GM04503 (cell line): ENCODE data around the gene AFAP1L2.
"Not testable (repeated sequence)": the region's sequence is repeated elsewhere in the genome, so short reads cannot be mapped to it uniquely, and the experiment has no call there.

Experiments
- DNase-seq: peaks from one replicate; pipeline ENCODE4 v3.0.0-alpha.2; 2012; ENCODE audit warnings: low read depth

The AFAP1L2 gene

GRCh38 chr10:114336823-114337509 lies 67.3 kb downstream of the AFAP1L2 start:
- no peak for DNase-seq

DNA sequence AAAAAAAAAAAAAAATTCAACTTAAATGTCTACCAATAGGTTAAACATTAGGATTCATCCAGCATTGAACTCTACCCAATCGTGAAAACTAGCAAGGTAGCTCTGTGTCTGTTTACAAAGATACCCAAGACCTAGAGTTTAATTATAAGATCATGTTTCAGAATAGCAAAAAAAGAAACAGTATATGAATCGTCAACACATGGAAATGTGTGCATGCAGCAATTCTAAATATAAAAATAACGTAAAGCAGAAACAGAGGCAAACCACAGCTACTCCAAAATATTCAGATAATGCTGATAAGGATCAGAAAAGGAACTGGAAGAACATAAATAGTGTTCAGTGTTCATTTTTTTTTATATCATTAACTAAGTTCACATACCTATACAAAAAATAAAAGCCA lies 68.7 kb downstream of the AFAP1L2 start:
- no peak for DNase-seq

DNA sequence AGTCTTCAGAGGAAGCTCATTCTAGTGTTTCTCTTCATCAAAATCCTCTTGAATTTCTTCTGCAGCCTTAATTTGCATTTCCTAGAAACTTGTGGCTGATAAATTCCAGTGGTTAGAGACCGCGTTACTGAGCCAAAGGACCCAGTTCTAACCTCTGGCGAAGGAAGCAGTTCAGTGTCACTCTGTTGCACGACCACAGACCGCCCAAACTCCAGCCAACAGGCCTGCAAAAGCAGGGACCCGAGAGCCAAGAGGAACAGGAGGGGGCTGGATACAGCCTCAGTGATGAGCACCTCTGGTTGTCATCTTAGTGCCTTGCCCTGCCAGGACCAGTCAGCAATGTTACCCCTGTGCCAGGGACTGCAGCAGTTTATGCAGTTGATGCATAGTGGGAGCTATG lies 70.0 kb downstream of the AFAP1L2 start:
- DNase-seq, result no peak

DNA sequence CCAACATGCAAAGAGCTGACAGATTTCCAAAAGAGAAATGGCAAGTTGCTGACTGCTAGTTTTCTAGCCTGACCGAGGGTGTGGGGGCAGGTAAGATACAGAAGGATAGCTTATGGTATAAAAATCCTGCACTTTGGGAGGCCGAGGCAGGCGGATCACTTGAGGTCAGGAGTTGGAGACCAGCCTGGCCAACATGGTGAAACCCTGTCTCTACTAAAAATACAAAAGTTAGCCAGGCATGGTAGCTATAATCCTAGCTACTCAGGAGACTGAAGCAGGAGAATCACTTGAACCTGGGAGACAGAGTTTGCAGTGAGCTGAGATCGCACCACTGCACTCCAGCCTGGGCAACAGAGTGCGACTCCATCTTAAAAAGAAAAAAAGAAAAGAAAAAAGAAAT lies 70.9 kb downstream of the AFAP1L2 start:
- not testable (repeated sequence) for DNase-seq

DNA sequence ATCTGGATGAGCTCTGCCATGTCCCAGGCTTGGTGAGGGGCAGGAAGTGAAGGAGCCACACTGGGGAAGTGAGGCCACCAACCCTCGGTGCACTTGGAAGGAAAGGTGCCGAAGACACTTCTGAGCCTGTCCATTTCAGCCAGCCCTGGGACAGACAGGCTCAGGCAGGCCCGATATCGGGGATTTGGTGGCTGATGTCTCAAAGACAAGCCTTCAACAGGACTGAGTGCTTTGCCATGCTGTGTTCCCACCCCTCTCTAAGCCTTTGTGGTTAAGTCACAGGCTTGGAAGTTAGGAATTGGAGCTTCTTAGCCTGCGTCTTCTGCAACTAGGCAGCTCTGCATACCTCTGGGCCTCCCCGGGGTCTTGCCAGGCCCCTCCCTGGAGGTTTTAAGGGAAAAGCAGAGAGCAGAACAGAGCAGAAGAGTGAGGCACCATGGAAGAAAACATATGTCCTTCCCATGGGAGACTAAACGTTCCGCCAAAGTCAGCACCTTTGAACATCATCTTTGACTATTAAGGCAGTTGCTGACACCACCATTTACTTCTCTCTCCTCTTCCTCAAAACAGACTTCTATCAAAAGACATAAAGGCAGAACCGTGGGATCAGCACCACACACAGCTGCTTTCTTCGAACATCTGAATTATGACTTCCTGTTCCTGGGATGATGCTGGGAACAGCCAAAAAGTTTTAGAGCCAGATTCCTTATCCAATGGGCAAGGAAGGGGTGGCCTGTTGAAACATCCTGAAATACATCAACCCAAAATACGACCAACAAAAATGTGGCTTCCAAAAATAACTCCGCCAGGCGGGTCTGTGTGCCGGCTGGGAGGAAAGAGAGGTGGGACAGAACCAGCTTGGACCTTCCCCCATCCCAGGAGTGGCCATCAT lies 71.8 kb downstream of the AFAP1L2 start:
- no peak for DNase-seq

DNA sequence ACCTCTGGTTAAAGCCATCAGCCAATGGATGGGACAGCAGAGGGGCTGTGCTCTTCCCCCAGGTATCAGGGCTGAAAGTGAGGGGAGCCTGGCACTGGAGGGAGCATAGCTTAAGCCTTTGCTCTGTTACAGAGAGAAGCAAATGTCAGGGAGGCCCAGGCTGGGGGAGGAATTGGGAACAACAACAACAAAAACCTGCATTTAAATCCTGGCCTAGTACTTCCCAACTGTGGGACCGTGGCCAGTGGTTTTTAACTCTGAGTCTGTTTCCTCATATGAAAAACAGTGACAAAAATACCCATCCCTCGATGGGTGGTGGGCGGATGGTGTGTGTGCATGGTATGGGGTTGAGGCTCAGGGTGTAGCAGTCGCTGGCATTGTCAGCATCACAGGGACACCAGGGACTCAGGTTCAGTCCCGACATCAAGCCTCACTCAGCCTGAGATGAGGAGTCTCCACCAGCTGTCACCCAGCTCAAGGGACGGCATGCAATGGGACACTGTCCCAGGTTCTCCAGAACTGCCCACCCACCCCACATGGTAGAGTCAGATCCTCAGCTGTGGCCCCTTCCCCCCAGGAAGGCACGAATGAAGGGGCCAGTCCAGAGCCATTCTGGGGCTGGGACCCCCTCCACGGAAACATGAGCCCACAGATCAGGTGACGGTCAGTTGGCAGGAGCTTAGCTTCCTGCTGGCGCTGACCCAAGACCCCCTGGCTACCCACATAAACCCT lies 74.5 kb downstream of the AFAP1L2 start:
- DNase-seq, result no peak

DNA sequence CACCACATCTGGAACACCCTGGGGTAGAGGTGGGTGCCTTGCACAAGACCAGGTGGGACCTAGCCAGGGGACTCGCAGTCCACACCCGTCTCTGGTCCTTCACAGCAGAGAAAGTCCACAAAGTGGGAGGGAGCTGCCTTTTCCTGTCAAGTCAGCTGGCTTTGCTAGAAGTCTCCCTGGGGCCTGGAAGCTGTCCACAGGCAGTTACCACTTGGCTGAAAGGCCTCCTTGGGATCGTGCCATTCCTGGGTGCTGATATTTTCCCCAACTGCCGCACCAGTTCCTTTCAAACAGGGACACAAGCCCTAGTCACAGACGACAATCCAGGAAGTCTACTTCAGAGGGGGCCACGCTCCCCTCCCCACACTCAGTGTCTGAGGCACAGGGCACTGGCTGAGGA lies 75.4 kb downstream of the AFAP1L2 start:
- DNase-seq, result no peak

GRCh38 chr10:114328441-114328812 lies 75.9 kb downstream of the AFAP1L2 start:
- DNase-seq, result no peak

DNA sequence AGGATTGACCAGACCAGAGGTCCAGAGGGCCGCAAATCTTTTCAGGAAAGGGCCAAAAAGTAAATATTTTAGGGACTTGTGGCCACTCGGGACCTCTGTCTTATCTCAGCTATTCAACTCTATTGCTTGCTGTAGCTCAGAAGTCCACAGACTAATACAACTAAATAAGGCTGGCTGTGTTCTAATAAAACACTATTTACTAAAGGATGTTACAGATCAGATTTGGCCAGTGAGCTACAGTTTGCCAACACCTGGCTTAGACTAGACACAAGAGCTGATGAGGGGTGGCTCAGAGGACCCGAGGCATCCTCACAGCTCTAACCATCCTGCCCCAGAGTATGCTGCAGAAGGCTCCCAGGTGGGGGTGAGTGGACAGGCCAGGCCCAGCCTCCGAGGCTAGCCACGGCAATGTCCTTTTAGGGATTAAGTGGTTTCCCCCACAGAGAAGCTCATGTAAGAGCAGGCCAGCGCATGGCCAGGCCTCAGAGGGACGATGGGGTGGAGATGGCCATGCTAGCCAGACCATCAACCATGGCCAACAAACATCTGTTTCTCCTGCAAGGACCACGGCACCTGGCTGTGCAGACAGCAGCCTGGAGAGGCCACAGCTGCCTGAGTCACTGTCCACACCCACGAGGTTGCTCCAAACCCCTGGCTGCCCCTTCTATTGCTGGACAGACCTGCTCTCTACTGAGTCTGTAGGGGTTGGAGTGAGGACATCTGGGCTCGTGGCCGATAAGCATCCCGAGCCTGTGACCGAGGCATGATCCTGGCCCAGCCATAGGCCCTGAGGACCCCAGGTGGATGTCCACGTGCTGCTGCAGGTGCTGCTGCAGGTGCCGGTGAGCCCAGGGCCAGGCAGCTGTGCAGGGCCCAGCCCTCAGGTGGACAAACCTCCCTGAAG lies 76.5 kb downstream of the AFAP1L2 start:
- no peak for DNase-seq

GRCh38 chr10:114326795-114327194 lies 77.5 kb downstream of the AFAP1L2 start:
- no peak for DNase-seq

DNA sequence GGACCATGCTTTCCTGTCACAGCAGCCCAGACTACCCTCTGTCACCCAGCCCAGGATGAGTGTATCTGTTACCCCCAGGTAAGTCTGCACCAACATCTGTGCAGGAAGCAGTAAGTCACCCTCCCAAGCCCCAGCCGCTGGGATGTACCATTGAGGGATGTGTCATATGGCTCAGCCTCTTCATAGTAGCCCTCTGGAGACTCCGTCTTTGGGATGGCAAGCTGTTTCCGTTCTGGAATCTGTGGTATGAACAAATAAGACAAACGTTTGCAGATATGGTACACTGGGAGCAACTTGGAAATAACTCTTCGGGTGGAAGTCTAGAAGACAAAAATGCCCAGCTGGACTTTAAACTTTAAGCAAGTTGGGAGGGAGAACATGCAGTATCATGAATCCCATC lies 81.3 kb downstream of the AFAP1L2 start:
- DNase-seq, result no peak

- DNase-seq, result no peak
Observed at GRCh38 chr10:114322344-114322743, 82.0 kb downstream of the AFAP1L2 start.

DNA sequence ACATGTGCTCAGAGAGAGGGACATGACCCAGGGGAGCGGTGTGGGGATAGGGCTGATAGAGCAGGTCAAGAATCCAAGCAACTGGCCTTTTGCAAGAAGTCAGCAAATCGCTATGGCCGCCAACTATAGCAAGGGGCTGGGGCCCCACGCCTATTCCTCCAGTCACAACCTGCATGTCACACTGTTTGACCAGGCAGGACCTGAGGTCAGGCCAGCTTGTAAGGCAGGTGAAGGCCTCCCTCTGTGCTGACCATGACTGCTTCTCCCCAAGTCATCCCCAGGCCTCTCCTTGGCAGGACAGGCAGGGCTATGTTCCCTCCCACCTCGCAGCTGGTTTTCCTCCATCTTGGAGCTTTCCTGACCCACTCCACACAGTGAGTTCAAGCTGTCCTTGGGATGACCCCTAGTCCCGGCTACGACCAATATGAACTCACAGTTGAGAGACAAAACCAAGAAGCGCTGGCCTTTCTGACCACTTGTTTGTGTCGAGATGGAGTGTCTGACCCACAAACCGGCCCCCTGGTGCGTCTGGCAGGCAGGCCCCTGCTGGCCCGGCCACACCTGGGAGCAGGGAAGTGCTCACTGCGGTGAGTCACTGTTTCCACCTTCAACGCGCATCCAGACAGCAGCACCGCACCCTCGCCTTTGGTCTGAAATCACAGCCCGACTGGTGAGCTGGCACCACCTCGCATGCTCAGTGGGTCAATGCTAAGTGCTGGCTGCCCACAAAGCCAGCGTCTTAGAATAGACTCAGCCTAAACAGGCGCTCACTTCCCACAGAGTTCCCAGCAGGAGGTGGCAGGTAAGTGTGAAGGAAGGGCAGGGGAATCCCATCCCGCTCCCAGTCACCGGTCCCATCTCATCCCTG lies 83.8 kb downstream of the AFAP1L2 start:
- no peak for DNase-seq

- DNase-seq, result no peak
Observed at GRCh38 chr10:114319406-114320248, 84.7 kb downstream of the AFAP1L2 start.

- no peak for DNase-seq
Observed at GRCh38 chr10:114316744-114317143, 87.6 kb downstream of the AFAP1L2 start.

- DNase-seq, result no peak
Observed at GRCh38 chr10:114315566-114316420, 88.5 kb downstream of the AFAP1L2 start.

- no peak for DNase-seq
Observed at GRCh38 chr10:114313866-114314265, 90.4 kb downstream of the AFAP1L2 start.

DNA sequence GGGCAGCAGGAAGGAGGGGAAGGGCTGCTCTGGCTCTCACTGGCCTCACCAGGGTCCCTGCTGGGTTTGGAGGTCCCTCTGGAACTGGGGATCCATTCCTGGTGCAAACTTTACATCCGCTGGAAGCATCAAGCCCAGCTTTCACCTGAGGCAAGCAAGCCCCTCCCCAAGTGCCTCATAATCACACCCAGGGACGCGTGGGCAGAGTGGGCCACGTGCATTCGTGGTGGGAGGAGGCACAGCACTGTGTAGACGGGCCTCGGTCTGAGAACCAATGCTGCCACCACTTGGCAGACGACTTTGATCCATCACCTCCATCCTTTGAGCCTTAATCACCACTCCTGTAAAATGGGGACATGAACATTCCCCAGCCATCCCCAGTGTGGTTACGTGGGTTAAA lies 91.2 kb downstream of the AFAP1L2 start:
- DNase-seq, result no peak
